H1 (cell line): ENCODE results near the gene RLBP1. TPM values are rescaled to one million over a fixed set of nuclear protein-coding genes. Genes with fewer than 3 reads are reported as not detected.

Experiments
- BACH1 ChIP-seq: IDR thresholded peaks from 2 replicates; pipeline ENCODE4 v1.6.1; 2012; ENCODE audit warnings: low read length, improper control_type of control experiment
- CREB1 ChIP-seq: IDR thresholded peaks from 2 replicates; pipeline ENCODE4 v1.6.1; 2012; ENCODE audit warnings: inconsistent platforms
- FOSL1 ChIP-seq: IDR thresholded peaks from 2 replicates; pipeline ENCODE4 v1.6.1; 2011; ENCODE audit warnings: mild to moderate bottlenecking, low read depth, low read length, moderate library complexity; ENCODE audit not compliant: insufficient read depth
- KDM1A ChIP-seq: fragments of 200-600, 300-600 bp; sonication (generic); IDR thresholded peaks from 2 replicates; pipeline ENCODE4 v1.7.1; 2016; ENCODE audit warnings: mild to moderate bottlenecking, low read length, borderline replicate concordance
- MAX ChIP-seq: IDR thresholded peaks from 2 replicates; pipeline ENCODE4 v1.6.1; 2012; ENCODE audit warnings: inconsistent platforms
- POU5F1 ChIP-seq: IDR thresholded peaks from 2 replicates; pipeline ENCODE4 v1.6.1; 2011; ENCODE audit warnings: low read depth, mild to moderate bottlenecking, low read length, moderate library complexity
- SP4 ChIP-seq: IDR thresholded peaks from 2 replicates; pipeline ENCODE4 v1.6.1; 2012; ENCODE audit warnings: low read length, inconsistent platforms
- TAF1 ChIP-seq: IDR thresholded peaks from 2 replicates; pipeline ENCODE4 v1.6.1; 2011; ENCODE audit warnings: mild to moderate bottlenecking, low read depth, low read length
- TAF7 ChIP-seq: optimal IDR thresholded peaks from 2 replicates; pipeline ENCODE3; 2011; ENCODE audit warnings: low read depth, mild to moderate bottlenecking, inconsistent platforms, low read length, moderate library complexity, borderline replicate concordance
- USF2 ChIP-seq: IDR thresholded peaks from 2 replicates; pipeline ENCODE4 v1.6.1; 2011; ENCODE audit warnings: low read length, improper control_type of control experiment
- YY1 ChIP-seq: IDR thresholded peaks from 2 replicates; pipeline ENCODE4 v1.6.1; 2011; ENCODE audit warnings: low read depth, mild to moderate bottlenecking, low read length
- polyA plus RNA-seq, 7 experiments: library from polyadenylated mRNA; depleted of rRNA in 3 of 7; stranded (reverse) in 5 of 7; unstranded in 2 of 7; fragments of >200 nt in 5 of 7; fragments of 200-250 nt in 2 of 7; gene quantifications; 1 replicate in 5 of 7; 2 replicates in 1 of 7; 4 replicates in 1 of 7; pipeline versions ENCODE4 v1.2.1 to v1.2.3, GENCODE V29; 2011 to 2013; ENCODE audit warnings: missing spikeins in 2 of 7, mixed read lengths in 2 of 7
- total RNA-seq: library from RNA; stranded (reverse); fragmentation: NEBNext Ultra II Directional; extraction: Animal tissue kit (Norgen Biotek cat#: 25700); gene quantifications from 2 replicates; pipeline ENCODE4 v1.2.1, GENCODE V29; 2021

RLBP1 gene
- total and polyA plus RNA-seq, 2 of the 8 experiments (the other 6 are each of a cell fraction or from before 2014, with no cell fraction given), result 0.05 TPM; not detected in 1

DNA sequence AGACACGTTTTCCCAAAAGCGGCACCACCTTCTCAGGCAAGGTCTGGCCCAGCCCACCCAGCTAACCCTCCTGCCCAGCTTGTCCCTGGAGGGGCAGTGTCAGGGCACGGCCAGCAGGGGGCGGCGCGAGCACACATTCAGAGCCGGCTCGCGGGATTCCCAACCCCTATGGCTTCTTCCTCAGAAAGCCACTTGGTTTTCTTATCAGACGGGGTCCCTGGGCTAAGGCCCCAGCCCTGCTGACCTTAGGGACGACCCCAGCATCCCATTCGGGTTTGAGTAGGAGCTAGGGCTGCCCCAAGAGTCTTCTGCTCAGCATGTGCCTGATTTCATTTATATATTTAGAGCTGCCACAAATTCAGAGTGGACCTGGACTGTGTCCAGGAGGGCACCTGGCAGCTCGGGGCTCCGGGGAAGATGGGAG is 14.5 kb downstream of the RLBP1 start (continued):
- TF ChIP-seq YY1 (peak; percentile 76; the same call in 1 of the 2 replicates), MAX (0 out of 2 replicates have a peak, but pooled peaks have one; percentile 10), BACH1 (no peak), CREB1 (0 out of 2 replicates have a peak, but pooled peaks have one; percentile 18), SP4 (no peak), TAF7 (no peak), KDM1A (no peak), POU5F1 (no peak), FOSL1 (no peak), USF2 (no peak), TAF1 (no peak)
